HepG2 (cell line): ENCODE measurements around the gene PRSS16. TPM values are rescaled to one million over a fixed set of nuclear protein-coding genes. Genes with fewer than 3 reads are reported as not detected.

Experiments used
- ATAC-seq: fragments of 200-7000 bp; cut with Tn5 transposase; 3 replicates; pipeline ENCODE4 v1.9.1; 2020; ENCODE audit warnings: mild to moderate bottlenecking, moderate library complexity
- BruUV-seq: library from RNA; stranded (reverse); fragments of 400-500 nt; replicated peaks from 2 replicates; lab custom pipeline; 2021; lab: Mats Ljungman, UMichigan
- CTCF ChIA-PET: fragments of 300-600 bp; formaldehyde crosslinking; extraction: SDS; loops from one replicate; lab custom pipeline; 2021; ENCODE audit warnings: low total read pairs, inconsistent platforms, low intra/inter-chr PET ratio; lab: Yijun Ruan, JAX
- POLR2A ChIA-PET: fragments of 350-600 bp; sonication (Branson Sonifier 250); formaldehyde crosslinking; loops from one replicate; lab custom pipeline; 2020; ENCODE audit warnings: antibody characterized with exemption, inconsistent platforms; lab: Yijun Ruan, JAX
- DNase-seq: peaks from one replicate; pipeline ENCODE4 v3.0.0-alpha.2; 2015; ENCODE audit warnings: low spot score
- FAIRE-seq: peaks from 3 replicates; lab custom pipeline; 2011; peaks lifted over from hg19 to GRCh38; lab: Jason Lieb, UNC
- H2AFZ ChIP-seq: one replicate; pipeline ENCODE4 v1.6.1; 2011; ENCODE audit warnings: low read length, inconsistent platforms
- H3K27ac ChIP-seq: fragments of 300-600 bp; 3 replicates; pipeline ENCODE4 v1.8.0; 2011; ENCODE audit warnings: mixed run types, mild to moderate bottlenecking, mixed read lengths, low read length, inconsistent platforms; ENCODE audit not compliant: insufficient read depth; ENCODE audit errors: extremely low read length
- H3K27me3 ChIP-seq, 2 experiments: fragments of 200-600 bp in 1 of 2; 2 replicates in 1 of 2; 3 replicates in 1 of 2; pipeline versions ENCODE4 v1.6.0 to v1.8.0; 2011; ENCODE audit warnings: low read length in 2 of 2, mild to moderate bottlenecking in 2 of 2, moderate library complexity in 2 of 2, inconsistent platforms in 1 of 2; ENCODE audit not compliant: insufficient read depth in 2 of 2, control insufficient read depth in 1 of 2
- H3K36me3 ChIP-seq, 2 experiments: fragments of 200-600 bp in 1 of 2; replicated peaks in 1 of 2; 2 replicates in 1 of 2; 3 replicates in 1 of 2; pipeline versions ENCODE4 v1.5.1 to v1.8.0; 2011; ENCODE audit warnings: low read length in 2 of 2, inconsistent platforms in 1 of 2; ENCODE audit not compliant: insufficient read depth in 2 of 2, control insufficient read depth in 1 of 2
- H3K4me1 ChIP-seq: 2 replicates; pipeline ENCODE4 v1.5.1; 2012; ENCODE audit warnings: low read length, inconsistent platforms; ENCODE audit not compliant: insufficient read depth
- H3K4me2 ChIP-seq: 2 replicates; pipeline ENCODE4 v1.6.0; 2011; ENCODE audit warnings: low read depth, low read length, inconsistent platforms
- H3K4me3 ChIP-seq, 3 experiments: fragments of 200-600 bp in 1 of 3; sonication (generic), shearing (Covaris generic) in 1 of 3; replicated peaks in 1 of 3; 2 replicates each; pipeline ENCODE4 v1.5.1; 2011 to 2016; ENCODE audit warnings: low read length in 3 of 3, inconsistent platforms in 2 of 3, low read depth in 2 of 3, mild to moderate bottlenecking in 2 of 3, control low read depth in 1 of 3, mixed read lengths in 1 of 3; ENCODE audit not compliant: insufficient read depth in 1 of 3
- H3K79me2 ChIP-seq: one replicate; pipeline ENCODE4 v1.6.1; 2011; ENCODE audit warnings: low read length, inconsistent platforms; ENCODE audit not compliant: insufficient read depth
- H3K9ac ChIP-seq: 2 replicates; pipeline ENCODE4 v1.6.0; 2011; ENCODE audit warnings: mild to moderate bottlenecking, low read depth, low read length, inconsistent platforms; ENCODE audit not compliant: insufficient read depth
- H3K9me3 ChIP-seq: 2 replicates; pipeline ENCODE4 v1.5.1; 2012; ENCODE audit warnings: mild to moderate bottlenecking, low read length
- H4K20me1 ChIP-seq: 2 replicates; pipeline ENCODE4 v1.6.0; 2011; ENCODE audit warnings: inconsistent platforms, mild to moderate bottlenecking, low read length, moderate library complexity; ENCODE audit not compliant: insufficient read depth
- CEBPG ChIP-seq: IDR thresholded peaks from 2 replicates; pipeline ENCODE4 v1.6.1; 2016
- NFAT5 ChIP-seq: sonication (generic); formaldehyde crosslinking; IDR thresholded peaks from 2 replicates; pipeline ENCODE4 v1.4.0; 2020; ENCODE audit warnings: missing genetic modification reagents
- SOX6 ChIP-seq, 2 experiments: fragments of 450-650 bp in 1 of 2; sonication (generic) in 1 of 2; formaldehyde crosslinking in 1 of 2; IDR thresholded peaks; 2 replicates each; pipeline versions ENCODE4 v1.4.0 to v1.6.1; 2017 to 2020; ENCODE audit warnings: antibody characterized with exemption in 1 of 2, mild to moderate bottlenecking in 1 of 2, missing genetic modification reagents in 1 of 2
- WGBS: methylation state at CpG from one replicate; pipeline ENCODE4 v1.1.6; 2017; ENCODE audit warnings: low lambda C conversion rate; 5-methylcytosine and 5-hydroxymethylcytosine counted together
- in situ Hi-C: cut with HindIII; loops from 2 replicates; pipeline ENCODE4 v1.10.0; 2017; ENCODE audit warnings: low pct_unique_long_range_greater_than_20kb; ENCODE audit not compliant: extremely low pct_ligation_motif_present
- intact Hi-C: fragments of 100-400 bp; cut with micrococcal nuclease; formaldehyde crosslinking; loops from one replicate; pipeline ENCODE4 v1.10.0; 2022; ENCODE audit not compliant: unreplicated experiment
- polyA plus RNA-seq, 8 experiments: library from polyadenylated mRNA; depleted of rRNA in 3 of 8; stranded (reverse) in 7 of 8; unstranded in 1 of 8; fragments of >200 nt; fragmentation: Illumina TruSeq in 4 of 8; extraction: Trizol in 4 of 8; gene quantifications; 2 replicates each; pipeline versions ENCODE4 v1.2.1 to v1.2.3, GENCODE V29; 2011 to 2016; ENCODE audit warnings: low read depth in 4 of 8, missing spikeins in 1 of 8, mixed read lengths in 1 of 8; ENCODE audit not compliant: insufficient read depth in 1 of 8
- total RNA-seq, 5 experiments: library from RNA; depleted of rRNA; stranded (reverse); fragments of >200 nt; fragmentation: Illumina TruSeq; extraction: Trizol; gene quantifications; 2 replicates each; pipeline ENCODE4 v1.2.3, GENCODE V29; 2016; ENCODE audit warnings: low read depth in 1 of 5

Gene PRSS16
- total and polyA plus RNA-seq, 2 of the 13 experiments (the other 11 are each of a cell fraction or from before 2014, with no cell fraction given), result not detected

- POLR2A ChIA-PET, result no interaction called here
- no peak overlapping the region for H3K9ac ChIP-seq
- H3K4me2 ChIP-seq, result peak overlapping the region; percentile 95
- H4K20me1 ChIP-seq, result no peaks in the 10 kb centered on the region
- H3K4me1 ChIP-seq, result peaks cover 20% of the 10 kb centered on the region
- in situ Hi-C loops (no loop called here), intact Hi-C loops (loop anchor here (1.0 kb wide), 1 partner anchor 41 kb away; no protein-coding TSS in a partner anchor)
- ATAC-seq, result no peak
- no peak for DNase-seq
- H3K36me3 ChIP-seq, result no peaks in the 10 kb centered on the region
- FAIRE-seq, result no peak
- CTCF ChIA-PET, result no interaction called here
- 24% methylated on average over 5 of the region's 5 CpGs for WGBS
- H3K4me3 ChIP-seq, result peak overlapping the region in 1 of 3 experiments; percentile 35; a peak in 1 of 6 replicates
- H3K27ac ChIP-seq, result no peak overlapping the region
- no peak overlapping the region for H2AFZ ChIP-seq
- peaks cover 0 to 3% of the 10 kb centered on the region in 2 experiments; a peak in 1 of 5 replicates for H3K27me3 ChIP-seq
- TF ChIP-seq NFAT5 (CRISPR knock-in tag) (no peak), SOX6 (IDR thresholded peaks at IDR 0.05) (no peak), SOX6 (CRISPR knock-in tag; IDR thresholded peaks at IDR 0.05) (no peak), CEBPG (no peak)
- H3K9me3 ChIP-seq, result no peaks in the 10 kb centered on the region
- no peaks in the 10 kb centered on the region for H3K79me2 ChIP-seq
- BruUV-seq, result no TSS peak
Observed at GRCh38 chr6:27228963-27229477, 18.5 kb upstream of the PRSS16 start.
